SU-DHL-6 (cell line): ENCODE results near the gene PDE7B.

ENCODE experiments used
- H2AFZ ChIP-seq: fragments of 200-600 bp; sonication (generic); 2 replicates; pipeline ENCODE4 v1.6.1; 2014; ENCODE audit warnings: low read depth, mild to moderate bottlenecking, moderate library complexity, mixed read lengths, antibody characterized with exemption, low read length; ENCODE audit not compliant: severe bottlenecking
- H3F3A ChIP-seq: fragments of 200-600 bp; shearing (Covaris generic); 2 replicates; pipeline ENCODE4 v1.6.0; 2016; ENCODE audit warnings: antibody characterized with exemption, mild to moderate bottlenecking; ENCODE audit not compliant: insufficient read depth
- H3K27ac ChIP-seq: fragments of 200-600 bp; sonication (generic); 2 replicates; pipeline ENCODE4 v1.5.1; 2016; ENCODE audit warnings: low read depth, mild to moderate bottlenecking, low read length, moderate library complexity, mixed read lengths
- H3K27me3 ChIP-seq: fragments of 200-600 bp; sonication (generic), shearing (Covaris generic); 2 replicates; pipeline ENCODE4 v1.6.0; 2014; ENCODE audit warnings: mild to moderate bottlenecking, low read length
- H3K36me3 ChIP-seq: fragments of 200-600 bp; sonication (generic); 2 replicates; pipeline ENCODE4 v1.6.1; 2014; ENCODE audit warnings: mild to moderate bottlenecking, low read length, mixed read lengths
- H3K4me2 ChIP-seq: fragments of 300-600, 200-600 bp; shearing (Covaris generic), sonication (generic); 2 replicates; pipeline ENCODE4 v1.6.0; 2014; ENCODE audit warnings: low read length, low read depth, mild to moderate bottlenecking; ENCODE audit not compliant: poor library complexity, severe bottlenecking
- H3K4me3 ChIP-seq: fragments of 200-600 bp; sonication (generic); 2 replicates; pipeline ENCODE4 v1.5.1; 2014; ENCODE audit warnings: antibody characterized with exemption, low read length, mild to moderate bottlenecking, mixed read lengths; ENCODE audit not compliant: insufficient read depth, poor library complexity, severe bottlenecking
- H3K79me2 ChIP-seq: fragments of 200-600 bp; sonication (generic); 2 replicates; pipeline ENCODE4 v1.6.1; 2014; ENCODE audit warnings: mild to moderate bottlenecking, low read length, moderate library complexity; ENCODE audit not compliant: insufficient read depth
- H3K9ac ChIP-seq: fragments of 200-600 bp; sonication (generic); 2 replicates; pipeline ENCODE4 v1.7.0; 2014; ENCODE audit warnings: mild to moderate bottlenecking, low read length
- H3K9me2 ChIP-seq: fragments of 200-600 bp; sonication (generic); replicated peaks from 2 replicates; pipeline ENCODE4 v1.6.1; 2014; ENCODE audit warnings: low read length; ENCODE audit not compliant: insufficient read depth
- H3K9me3 ChIP-seq: fragments of 200-600 bp; sonication (generic); 2 replicates; pipeline ENCODE4 v1.6.1; 2014; ENCODE audit warnings: low read length, mixed read lengths; ENCODE audit not compliant: insufficient read depth
- H4K20me1 ChIP-seq: fragments of 200-600 bp; sonication (generic); 2 replicates; pipeline ENCODE4 v1.6.1; 2014; ENCODE audit warnings: low read depth, mild to moderate bottlenecking, antibody characterized with exemption, low read length, moderate library complexity, mixed read lengths
- EZH2phosphoT487 ChIP-seq: fragments of 200-600 bp; sonication (generic), shearing (Covaris generic); conservative IDR thresholded peaks from 2 replicates; pipeline ENCODE4 v1.6.1; 2018; ENCODE audit warnings: mild to moderate bottlenecking, antibody characterized with exemption, low read length, moderate library complexity, mixed read lengths
- TF ChIP-seq, protein P1 (sequence below): fragments of 200-600 bp; sonication (generic); IDR thresholded peaks from one replicate; pipeline ENCODE4 v1.5.1; 2017; ENCODE audit warnings: antibody characterized with exemption, mild to moderate bottlenecking, low read length, moderate library complexity; ENCODE audit not compliant: insufficient read depth, poor library complexity, severe bottlenecking

The PDE7B gene

DNA sequence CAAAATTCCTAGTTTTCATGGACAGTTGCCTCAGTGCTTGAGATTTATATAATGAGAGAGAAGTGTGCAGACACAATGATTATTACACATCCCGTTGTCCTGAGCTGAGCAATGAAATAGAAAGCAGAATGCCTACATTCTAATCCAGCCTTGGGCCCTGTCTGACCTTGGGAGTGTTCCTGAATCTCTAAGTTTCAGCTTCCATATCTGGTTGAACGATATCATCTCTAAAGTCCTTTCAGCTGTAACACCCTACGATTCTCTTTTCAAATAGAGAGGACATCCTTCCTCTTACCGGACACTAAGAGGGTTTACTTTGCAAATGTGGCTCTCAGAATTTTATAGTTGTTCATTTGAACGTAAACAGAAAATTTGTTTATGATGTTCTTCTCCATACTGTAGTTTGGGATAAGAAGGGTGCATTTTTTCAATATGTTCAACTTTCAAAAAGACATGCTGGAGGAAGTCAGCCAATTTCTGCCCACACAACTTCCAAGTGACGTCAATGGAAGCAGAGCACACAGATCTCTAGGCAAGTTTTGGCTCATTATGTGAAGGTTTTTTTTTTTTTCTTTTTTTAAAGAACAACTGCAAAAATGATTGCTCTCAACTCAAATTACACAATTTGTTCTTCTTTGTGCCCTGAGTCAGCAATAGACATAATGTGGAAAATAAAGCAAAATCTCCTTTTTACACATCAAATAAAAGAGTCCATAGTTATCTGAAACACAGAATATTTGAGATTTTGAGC lies 50.4 kb downstream of the PDE7B start:
- H3K4me2 ChIP-seq = no peak overlapping the region
- no peak overlapping the region for H3K27ac ChIP-seq

GRCh38 chr6:135902756-135903331 lies 51.3 kb downstream of the PDE7B start:
- Histone ChIP-seq H3K4me3 (no peak overlapping the region), H4K20me1 (no peaks in the 10 kb centered on the region), H3K9me3 (no peaks in the 10 kb centered on the region), H3K27me3 (no peaks in the 10 kb centered on the region), H3K79me2 (no peaks in the 10 kb centered on the region), H3K9ac (no peak overlapping the region), H3F3A (no peaks in the 10 kb centered on the region), H2AFZ (no peak overlapping the region), H3K9me2 (no peaks in the 10 kb centered on the region), H3K27ac (no peak overlapping the region), H3K36me3 (no peaks in the 10 kb centered on the region), H3K4me2 (no peak overlapping the region)
- TF ChIP-seq, protein P1, sequence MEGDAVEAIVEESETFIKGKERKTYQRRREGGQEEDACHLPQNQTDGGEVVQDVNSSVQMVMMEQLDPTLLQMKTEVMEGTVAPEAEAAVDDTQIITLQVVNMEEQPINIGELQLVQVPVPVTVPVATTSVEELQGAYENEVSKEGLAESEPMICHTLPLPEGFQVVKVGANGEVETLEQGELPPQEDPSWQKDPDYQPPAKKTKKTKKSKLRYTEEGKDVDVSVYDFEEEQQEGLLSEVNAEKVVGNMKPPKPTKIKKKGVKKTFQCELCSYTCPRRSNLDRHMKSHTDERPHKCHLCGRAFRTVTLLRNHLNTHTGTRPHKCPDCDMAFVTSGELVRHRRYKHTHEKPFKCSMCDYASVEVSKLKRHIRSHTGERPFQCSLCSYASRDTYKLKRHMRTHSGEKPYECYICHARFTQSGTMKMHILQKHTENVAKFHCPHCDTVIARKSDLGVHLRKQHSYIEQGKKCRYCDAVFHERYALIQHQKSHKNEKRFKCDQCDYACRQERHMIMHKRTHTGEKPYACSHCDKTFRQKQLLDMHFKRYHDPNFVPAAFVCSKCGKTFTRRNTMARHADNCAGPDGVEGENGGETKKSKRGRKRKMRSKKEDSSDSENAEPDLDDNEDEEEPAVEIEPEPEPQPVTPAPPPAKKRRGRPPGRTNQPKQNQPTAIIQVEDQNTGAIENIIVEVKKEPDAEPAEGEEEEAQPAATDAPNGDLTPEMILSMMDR = no peak
- no peak for TF ChIP-seq EZH2phosphoT487

More for the DNA sequence above, 50.4 kb downstream of the PDE7B start:
- Histone ChIP-seq H2AFZ (no peak overlapping the region), H3K9me3 (no peaks in the 10 kb centered on the region), H3K9me2 (no peaks in the 10 kb centered on the region), H3K9ac (no peak overlapping the region), H3K36me3 (no peaks in the 10 kb centered on the region), H3K79me2 (no peaks in the 10 kb centered on the region), H3F3A (no peaks in the 10 kb centered on the region), H3K27me3 (no peaks in the 10 kb centered on the region), H4K20me1 (no peaks in the 10 kb centered on the region), H3K4me3 (no peak overlapping the region)
- TF ChIP-seq, protein P1 = no peak
- TF ChIP-seq EZH2phosphoT487 = no peak

GRCh38 chr6:135904666-135905065 lies 53.2 kb downstream of the PDE7B start:
- H3F3A ChIP-seq = no peaks in the 10 kb centered on the region
- H3K36me3 ChIP-seq = no peaks in the 10 kb centered on the region
- H3K4me3 ChIP-seq = no peak overlapping the region
- no peaks in the 10 kb centered on the region for H3K27me3 ChIP-seq
- no peak overlapping the region for H3K27ac ChIP-seq
- H3K9me3 ChIP-seq = no peaks in the 10 kb centered on the region
- no peaks in the 10 kb centered on the region for H3K9me2 ChIP-seq
- H3K79me2 ChIP-seq = no peaks in the 10 kb centered on the region
- no peak overlapping the region for H3K4me2 ChIP-seq
- TF ChIP-seq, protein P1 = no peak
- no peak for TF ChIP-seq EZH2phosphoT487
- H2AFZ ChIP-seq = no peak overlapping the region
- no peaks in the 10 kb centered on the region for H4K20me1 ChIP-seq
- no peak overlapping the region for H3K9ac ChIP-seq
